ENCODE measurements around the gene LRRC51.
"Not testable (repeated sequence)": the region's sequence is repeated elsewhere in the genome, so short reads cannot be mapped to it uniquely, and the experiment has no call there.

The LRRC51 gene

DNA sequence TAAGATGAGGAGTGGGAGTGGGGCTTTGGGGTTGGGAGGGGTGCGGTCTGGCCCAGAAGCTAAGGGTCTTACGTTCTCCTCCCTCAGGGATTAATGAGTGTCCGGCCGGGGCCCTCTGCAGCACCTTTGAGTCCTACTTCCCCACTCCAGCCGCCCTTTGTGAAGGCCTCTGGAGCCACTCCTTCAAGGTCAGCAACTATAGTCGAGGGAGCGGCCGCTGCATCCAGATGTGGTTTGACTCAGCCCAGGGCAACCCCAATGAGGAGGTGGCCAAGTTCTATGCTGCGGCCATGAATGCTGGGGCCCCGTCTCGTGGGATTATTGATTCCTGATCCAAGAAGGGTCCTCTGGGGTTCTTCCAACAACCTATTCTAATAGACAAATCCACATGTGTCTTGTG lies 58.9 kb downstream of the LRRC51 start:
- in situ Hi-C loops (cut with HindIII; ENCODE audit: low pct_ligation_motif_present, low sequenced_read_pairs), result no loop called here
- Histone ChIP-seq H3K36me3 (replicated peaks) (no peaks in the 10 kb centered on the region), H3K27ac (no peak overlapping the region), H3K4me3 (ENCODE audit: low read depth, low read length) (no peak overlapping the region), H3K27me3 (replicated peaks) (no peaks in the 10 kb centered on the region)
- no peak for DNase-seq
- TF ChIP-seq, protein P1, sequence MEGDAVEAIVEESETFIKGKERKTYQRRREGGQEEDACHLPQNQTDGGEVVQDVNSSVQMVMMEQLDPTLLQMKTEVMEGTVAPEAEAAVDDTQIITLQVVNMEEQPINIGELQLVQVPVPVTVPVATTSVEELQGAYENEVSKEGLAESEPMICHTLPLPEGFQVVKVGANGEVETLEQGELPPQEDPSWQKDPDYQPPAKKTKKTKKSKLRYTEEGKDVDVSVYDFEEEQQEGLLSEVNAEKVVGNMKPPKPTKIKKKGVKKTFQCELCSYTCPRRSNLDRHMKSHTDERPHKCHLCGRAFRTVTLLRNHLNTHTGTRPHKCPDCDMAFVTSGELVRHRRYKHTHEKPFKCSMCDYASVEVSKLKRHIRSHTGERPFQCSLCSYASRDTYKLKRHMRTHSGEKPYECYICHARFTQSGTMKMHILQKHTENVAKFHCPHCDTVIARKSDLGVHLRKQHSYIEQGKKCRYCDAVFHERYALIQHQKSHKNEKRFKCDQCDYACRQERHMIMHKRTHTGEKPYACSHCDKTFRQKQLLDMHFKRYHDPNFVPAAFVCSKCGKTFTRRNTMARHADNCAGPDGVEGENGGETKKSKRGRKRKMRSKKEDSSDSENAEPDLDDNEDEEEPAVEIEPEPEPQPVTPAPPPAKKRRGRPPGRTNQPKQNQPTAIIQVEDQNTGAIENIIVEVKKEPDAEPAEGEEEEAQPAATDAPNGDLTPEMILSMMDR (IDR thresholded peaks at IDR 0.05; ENCODE audit: low read depth, low read length, missing control alignments), result no peak

DNA sequence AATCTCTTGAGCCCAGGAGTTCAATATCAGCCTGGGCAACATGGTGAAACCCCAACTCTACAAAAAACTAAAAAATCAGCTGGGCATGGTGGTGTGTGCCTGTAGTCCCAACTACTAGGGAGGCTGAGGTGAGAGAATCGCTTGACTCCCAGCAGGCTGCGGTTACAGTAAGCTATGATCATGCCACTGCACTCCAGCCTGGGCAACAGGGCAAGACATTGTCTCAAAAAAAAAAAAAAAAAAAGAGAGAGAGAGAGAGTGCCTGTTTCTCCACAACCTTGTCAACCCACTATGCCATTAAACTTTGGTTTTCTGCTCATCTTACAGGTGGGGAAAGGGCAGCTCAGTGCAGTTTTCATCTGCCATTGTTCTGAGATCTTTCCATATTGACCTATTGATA lies 60.0 kb downstream of the LRRC51 start:
- no peaks in the 10 kb centered on the region for H3K27me3 ChIP-seq (replicated peaks)
- no peak for DNase-seq
- TF ChIP-seq, protein P1 (IDR thresholded peaks at IDR 0.05; ENCODE audit: low read depth, low read length, missing control alignments), result no peak
- H3K36me3 ChIP-seq (replicated peaks), result no peaks in the 10 kb centered on the region
- in situ Hi-C loops (cut with HindIII; ENCODE audit: low pct_ligation_motif_present, low sequenced_read_pairs), result no loop called here
- H3K4me3 ChIP-seq (ENCODE audit: low read depth, low read length), result no peak overlapping the region
- no peak overlapping the region for H3K27ac ChIP-seq

DNA sequence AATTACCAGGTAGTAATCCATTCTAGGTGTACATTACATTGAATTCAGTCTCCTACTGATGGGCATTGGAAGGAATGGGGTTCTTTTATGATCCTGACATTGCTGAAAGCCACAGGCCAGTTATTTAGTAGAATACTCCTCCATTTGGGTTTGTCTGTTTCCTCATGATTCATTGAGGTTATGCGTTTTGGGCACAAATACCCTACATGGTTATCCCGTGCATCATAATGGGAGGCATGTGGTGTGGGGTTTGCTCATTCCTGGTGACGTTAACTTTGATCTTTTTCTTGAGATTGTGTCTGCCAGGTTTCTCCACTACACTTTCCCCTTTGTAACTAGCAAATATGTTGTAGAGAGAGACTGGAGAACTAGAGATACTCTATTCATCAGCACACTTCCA lies 60.4 kb downstream of the LRRC51 start:
- no peaks in the 10 kb centered on the region for H3K36me3 ChIP-seq (replicated peaks)
- DNase-seq, result peak; percentile 83
- H3K4me3 ChIP-seq (ENCODE audit: low read depth, low read length), result no peak overlapping the region
- no peaks in the 10 kb centered on the region for H3K27me3 ChIP-seq (replicated peaks)
- H3K27ac ChIP-seq, result no peak overlapping the region
- in situ Hi-C loops (cut with HindIII; ENCODE audit: low pct_ligation_motif_present, low sequenced_read_pairs), result no loop called here
- TF ChIP-seq, protein P1 (IDR thresholded peaks at IDR 0.05; ENCODE audit: low read depth, low read length, missing control alignments), result no peak

GRCh38 chr11:72142086-72142485 lies 61.4 kb downstream of the LRRC51 start:
- DNase-seq; H3K36me3 ChIP-seq (replicated peaks); in situ Hi-C loops (cut with HindIII; ENCODE audit: low pct_ligation_motif_present, low sequenced_read_pairs); H3K4me3 ChIP-seq (ENCODE audit: low read depth, low read length); H3K27ac ChIP-seq; H3K27me3 ChIP-seq (replicated peaks): not testable (repeated sequence)

DNA sequence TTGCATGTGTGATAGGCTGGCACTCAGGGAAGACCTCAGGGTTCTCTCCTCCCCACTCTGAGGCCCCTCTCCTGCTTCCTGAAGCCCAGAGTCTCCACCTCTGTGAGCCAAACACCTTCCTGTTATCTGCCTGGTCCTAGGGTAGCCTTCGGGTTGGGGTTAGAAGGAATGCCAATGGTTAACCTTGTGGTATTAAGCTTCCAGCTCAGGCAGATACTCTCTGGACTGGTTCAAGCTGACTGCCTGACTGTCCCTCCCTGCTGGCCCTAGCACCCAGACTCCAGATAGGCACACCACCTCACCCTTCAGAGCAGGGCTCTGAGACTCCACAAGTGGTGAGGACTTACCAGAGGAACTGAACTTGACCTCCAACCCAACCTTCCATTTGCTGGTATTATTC lies 61.9 kb downstream of the LRRC51 start:
- H3K27me3 ChIP-seq (replicated peaks); H3K36me3 ChIP-seq (replicated peaks); DNase-seq; H3K27ac ChIP-seq; in situ Hi-C loops (cut with HindIII; ENCODE audit: low pct_ligation_motif_present, low sequenced_read_pairs); H3K4me3 ChIP-seq (ENCODE audit: low read depth, low read length): not testable (repeated sequence)

DNA sequence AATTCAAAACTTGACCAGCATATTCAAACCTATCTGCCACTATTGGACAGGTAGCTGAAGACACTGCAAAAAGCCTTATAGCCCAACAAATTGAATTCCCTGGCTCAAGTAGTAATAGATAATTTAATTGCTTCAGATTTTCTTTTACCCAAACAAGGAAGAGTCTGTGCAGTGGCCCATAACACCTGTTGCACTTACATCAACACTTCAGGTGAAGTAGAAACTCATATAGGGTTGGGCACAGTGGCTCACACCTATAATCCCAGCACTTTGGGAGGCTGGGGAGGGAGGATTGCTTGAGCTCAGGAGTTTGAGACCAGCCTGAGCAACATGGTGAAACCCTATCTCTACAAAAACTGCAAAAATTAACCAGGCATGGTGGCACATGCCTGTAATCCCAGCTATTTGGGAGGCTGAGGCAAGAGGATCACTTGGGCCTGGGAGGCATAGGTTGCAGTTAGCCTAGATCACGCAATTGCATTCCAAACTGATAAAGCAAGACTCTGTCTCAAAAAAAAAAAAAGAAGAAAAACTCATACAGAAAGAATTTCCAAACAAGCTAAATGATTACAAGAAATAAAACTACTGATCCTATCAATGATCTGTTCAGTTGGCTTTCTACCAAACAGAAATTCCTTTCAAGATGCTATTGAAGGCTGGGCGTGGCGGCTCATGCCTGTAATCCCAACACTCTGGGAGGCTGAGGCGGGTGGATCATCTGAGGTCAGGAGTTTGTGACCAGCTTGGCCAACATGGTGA lies 64.3 kb downstream of the LRRC51 start:
- TF ChIP-seq, protein P1 (IDR thresholded peaks at IDR 0.05; ENCODE audit: low read depth, low read length, missing control alignments), result no peak
- peak overlapping the region; percentile 37 for H3K27ac ChIP-seq
- DNase-seq, result peak; percentile 26
- H3K4me3 ChIP-seq (ENCODE audit: low read depth, low read length), result no peak overlapping the region
- H3K36me3 ChIP-seq (replicated peaks), result no peaks in the 10 kb centered on the region
- no peaks in the 10 kb centered on the region for H3K27me3 ChIP-seq (replicated peaks)
- in situ Hi-C loops (cut with HindIII; ENCODE audit: low pct_ligation_motif_present, low sequenced_read_pairs), result no loop called here
